Stimulated activated CD4-positive, alpha-beta T cell treated with anti-CD3 and anti-CD28 coated beads, Interleukin-1b, Interleukin-23, amount 100 ng/mL, for 1 hour (primary cell): Measurements from ENCODE around the gene KCNQ2.

Source experiments
- DNase-seq, 2 donors: peaks; one replicate each; pipeline ENCODE4 v3.0.0-alpha.2; 2020; ENCODE audit warnings: low read depth in 2 of 2

The KCNQ2 gene

DNA sequence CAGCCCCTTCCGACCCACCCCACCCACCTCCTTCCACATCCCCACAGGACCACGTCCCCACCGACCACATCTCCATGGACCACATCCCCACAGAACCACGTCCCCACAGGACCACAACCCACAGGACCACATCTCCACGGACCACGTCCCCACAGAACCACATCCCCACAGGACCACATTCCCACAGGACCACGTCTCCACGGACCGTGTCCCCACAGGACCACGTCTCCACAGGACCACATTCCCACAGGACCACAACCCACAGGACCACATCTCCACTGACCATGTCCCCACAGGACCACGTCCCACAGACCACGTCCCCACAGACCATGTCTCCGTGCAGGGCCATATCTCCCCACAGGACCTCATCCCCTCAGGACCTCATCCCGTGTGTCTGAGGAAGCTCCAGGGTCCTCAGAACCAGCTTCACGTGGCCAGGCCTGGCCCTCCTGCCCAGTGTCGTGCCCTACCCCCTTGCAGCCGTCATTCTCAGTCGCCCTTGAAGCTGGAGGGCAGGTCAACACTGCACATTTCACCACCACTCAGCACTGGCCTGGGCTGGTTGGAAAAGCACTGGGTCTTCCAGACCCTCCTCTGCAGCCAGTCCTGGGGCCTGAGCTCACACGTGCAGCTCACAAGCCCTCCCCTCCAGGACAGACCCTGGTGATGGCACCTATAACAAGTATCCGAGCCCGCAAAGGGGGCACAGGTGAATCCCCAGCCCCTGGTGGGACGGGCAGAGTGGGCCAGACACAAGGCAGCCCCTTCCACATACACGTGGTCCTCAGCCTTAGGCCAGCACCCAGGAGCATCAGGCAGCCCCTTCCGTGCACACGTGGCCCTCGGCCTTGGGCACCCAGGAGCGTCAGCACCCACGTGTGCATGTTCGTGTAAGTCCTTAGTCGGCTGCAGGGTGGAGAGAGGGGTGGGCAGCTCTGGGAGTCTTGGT, 115.2 kb downstream of the KCNQ2 start:
- no peak for DNase-seq

DNA sequence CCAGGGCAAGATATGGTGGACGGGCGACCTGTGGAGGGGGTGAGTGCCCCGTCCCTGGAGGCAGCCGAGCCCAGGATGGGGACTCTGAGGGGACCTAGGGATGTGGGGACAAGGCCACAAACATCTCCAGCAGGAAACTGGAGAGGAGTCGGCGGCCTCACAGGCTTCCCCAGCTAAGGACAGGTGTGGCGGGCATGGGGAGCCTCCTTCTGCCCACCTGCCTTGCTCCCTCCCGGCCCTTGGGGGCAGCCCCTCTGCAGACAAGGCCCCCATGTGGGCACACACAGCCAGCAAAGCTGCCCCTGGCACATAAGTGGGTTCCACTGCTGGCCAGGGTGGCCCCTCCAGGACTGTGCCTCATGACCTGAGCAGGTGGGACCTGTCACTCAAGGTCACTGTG, 115.9 kb downstream of the KCNQ2 start:
- DNase-seq = no peak

DNA sequence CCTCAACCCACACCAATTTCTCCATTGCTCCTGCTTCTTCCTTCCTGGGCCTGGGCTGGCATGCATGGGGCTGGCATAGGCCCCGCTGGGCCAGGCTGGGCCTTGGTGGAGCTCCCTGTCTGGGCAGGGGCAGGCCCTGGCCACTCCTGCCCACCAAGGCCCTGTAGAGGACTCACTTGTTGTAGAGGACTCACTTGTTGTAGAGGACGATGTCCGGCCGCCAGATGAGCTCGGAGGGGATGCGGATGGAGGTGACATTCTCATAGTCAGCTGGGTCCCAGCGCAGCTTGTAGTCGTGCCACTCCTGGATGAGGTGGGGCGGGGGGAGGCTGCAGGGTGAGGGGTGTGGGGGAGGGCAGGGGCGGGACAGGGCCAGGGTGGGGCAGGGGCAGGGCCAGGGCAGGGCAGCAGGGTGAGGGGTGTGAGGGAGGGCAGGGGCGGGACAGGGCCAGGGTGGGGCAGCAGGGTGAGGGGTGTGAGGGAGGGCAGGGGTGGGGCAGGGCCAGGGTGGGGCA, 116.6 kb downstream of the KCNQ2 start:
- no peak for DNase-seq

DNA sequence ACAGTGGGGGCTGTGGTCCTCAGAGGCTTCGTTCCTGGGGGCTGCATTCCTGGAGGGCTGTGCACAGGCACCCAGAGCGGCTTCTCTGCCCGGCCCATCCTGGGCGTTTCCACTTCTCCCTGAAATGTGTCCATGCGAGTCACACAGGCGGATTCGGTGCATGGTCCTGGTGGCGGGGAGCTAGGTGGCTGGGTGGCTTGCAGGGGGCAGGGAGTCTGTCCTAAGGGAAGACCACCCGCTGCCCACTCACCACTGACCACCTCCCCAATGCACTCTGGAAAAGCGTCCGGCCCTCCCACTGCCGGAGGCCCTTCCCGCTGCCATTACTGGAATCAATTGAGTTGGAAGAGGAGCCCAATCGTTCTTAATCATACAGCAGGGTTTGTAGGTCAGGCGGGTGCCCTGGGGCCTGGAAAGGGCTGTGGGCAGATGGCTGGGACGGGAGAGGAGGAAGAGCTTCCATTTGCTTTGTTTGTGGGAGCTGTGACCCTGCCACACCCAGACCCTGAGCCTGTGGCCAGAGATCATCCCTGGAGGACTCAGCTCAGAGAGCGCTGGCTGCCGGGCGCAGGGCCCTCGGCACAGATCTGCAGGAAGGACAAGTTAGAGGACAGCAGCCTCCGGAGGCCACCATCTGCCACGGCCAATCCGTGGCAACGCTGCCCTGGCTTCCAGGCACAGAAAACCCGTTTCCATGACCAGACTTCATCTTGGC, 117.7 kb downstream of the KCNQ2 start:
- no peak for DNase-seq

DNA sequence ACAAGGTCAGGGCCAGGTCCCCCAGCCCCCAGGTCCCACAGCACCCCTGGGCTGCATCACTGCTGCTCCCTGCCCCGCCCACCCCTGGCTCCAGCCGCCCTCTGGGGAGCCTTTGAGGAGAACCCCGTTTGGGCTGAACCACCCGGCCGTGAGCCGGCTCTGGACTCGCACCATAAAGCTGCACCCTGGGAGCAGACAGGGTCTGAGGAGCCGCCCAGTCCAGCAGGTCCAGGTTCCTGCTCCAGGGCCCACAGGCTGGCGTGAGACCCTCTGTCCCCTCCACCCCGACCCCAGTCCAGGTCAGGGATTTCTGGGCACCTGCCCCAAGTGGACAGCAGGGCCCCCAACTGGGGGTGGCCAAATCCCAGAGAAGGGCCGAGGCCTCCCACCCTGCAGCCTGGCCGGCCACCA, 119.6 kb downstream of the KCNQ2 start:
- no peak for DNase-seq

DNA sequence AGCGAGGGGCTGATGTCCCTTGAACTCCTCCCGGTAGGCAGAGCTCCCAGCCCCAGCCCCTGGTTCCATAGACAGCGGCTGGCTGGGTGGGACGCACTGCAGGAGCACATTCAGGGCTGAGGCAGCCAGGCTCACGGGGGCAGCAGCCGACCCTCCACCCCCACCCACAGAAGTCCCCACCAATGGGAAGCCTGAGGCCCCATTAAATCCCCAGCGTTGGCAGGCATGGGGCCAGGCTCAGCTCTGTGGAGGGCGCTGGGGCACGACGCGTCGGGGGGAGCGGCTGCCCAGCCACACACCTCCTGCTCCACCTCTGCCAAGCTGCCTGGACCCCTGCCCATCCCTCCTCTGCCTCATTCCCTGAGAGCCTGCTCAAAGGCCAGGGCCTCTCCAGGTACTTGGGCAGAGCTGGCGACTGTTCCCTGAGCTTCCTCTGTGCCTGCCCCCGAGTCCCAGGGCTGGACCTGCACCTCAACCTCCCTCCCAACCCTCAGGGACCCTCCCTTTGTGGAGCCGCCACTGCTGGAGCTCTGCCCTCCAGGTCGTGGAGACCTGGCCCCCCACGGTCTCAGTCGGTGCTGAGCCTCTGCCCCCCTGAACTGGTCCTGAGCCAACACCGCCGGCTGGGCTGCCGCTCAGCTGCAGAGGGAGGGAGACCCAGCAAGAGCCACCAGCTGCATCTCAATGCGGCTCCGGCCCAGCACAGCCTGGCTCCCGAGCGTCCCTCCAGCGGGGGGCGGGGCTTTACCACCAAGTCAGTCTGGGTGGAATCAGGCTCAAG, 120.5 kb downstream of the KCNQ2 start:
- no peak for DNase-seq

DNA sequence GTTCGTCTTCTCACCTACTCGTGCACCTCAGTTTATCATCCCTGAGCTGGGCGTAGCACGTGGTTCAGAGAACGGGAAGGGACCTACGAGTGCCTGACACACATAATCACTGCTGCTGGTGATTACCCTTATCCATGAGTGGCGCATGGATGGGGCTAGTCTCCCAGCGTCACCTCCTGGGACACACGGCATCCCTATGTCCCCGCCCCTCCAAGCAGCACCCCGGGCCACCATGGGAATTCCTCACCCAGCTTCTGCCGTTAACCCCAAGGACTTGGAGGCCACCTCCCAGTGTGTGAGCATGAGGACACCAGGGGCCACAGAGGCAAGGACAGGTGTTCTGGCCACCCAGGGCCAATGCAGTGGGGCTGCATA, 121.1 kb downstream of the KCNQ2 start:
- DNase-seq = no peak

DNA sequence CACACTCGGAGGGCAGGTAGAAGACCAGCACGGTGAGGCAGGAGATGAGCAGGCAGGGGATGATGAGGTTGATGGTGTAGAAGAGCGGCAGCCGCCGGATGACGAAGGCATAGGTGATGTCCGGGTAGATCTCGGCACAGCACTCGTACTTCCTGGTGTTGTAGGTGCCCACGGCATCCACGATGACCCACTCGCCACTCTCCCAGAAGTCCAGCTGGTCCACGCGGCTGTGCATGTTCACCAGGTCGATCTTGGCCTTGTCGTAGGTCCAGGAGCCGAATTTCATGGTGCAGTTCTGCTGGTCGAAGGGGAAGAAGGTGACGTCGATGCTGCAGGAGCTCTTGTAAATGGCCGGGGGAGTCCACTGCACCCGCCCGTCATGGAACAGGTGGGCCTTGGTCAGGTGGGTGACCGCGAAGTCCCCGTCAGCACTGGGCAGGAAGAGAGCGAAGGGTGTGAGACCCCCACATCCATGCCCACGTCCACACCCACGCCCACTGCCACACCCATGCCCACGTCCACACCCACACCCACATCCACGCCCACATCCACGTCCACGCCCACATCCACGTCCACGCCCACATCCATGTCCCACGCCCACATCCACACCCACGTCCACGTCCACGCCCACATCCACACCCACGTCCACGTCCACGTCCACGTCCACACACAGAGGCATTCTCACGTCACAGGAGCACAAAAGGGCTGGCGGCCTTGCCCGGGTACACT, 121.7 kb downstream of the KCNQ2 start:
- DNase-seq = no peak
